Fibroblast of skin of left biceps (primary cell): ENCODE data around the gene CLSTN3.
"Not testable (repeated sequence)": the region's sequence is repeated elsewhere in the genome, so short reads cannot be mapped to it uniquely, and the experiment has no call there.

Experiments
- DNase-seq, 2 experiments: peaks; one replicate each; pipeline ENCODE4 v3.0.0-alpha.2; 2013; ENCODE audit warnings: low read depth in 2 of 2

Gene CLSTN3

DNA sequence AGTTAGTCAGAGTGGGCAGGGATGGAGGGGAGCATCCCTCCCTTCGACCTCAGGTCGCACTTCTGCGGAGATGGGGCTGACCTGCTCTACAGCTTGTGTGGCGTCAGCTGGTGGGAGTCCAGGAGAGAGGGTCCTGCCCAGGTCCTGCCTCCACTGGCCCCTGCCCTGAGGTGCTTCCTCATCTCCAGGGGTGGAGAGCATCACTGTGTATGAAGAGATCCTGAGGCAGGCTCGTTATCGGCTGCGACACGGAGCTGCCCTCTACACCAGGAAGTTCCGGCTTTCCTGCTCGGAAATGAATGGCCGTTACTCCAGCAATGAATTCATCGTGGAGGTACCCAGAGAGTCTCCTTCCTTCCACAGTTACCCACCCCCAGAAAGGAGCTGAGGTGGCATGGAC lies 20.2 kb downstream of the CLSTN3 start:
- DNase-seq = no peak

DNA sequence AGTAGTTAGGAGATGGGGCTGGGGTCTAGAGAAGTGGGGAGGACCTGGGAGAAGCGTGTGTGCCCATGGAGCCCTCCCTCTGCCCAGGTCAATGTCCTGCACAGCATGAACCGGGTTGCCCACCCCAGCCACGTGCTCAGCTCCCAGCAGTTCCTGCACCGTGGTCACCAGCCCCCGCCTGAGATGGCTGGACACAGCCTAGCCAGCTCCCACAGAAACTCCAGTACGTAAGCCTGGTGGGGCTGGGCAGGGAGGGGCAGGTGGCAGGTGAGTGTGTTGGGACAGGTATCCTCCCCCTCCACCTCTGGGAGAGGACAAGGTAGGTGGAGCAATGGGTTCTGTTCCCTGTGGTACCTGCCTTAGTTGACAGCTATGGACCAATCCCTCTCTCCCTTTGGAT lies 20.7 kb downstream of the CLSTN3 start:
- DNase-seq = no peak

DNA sequence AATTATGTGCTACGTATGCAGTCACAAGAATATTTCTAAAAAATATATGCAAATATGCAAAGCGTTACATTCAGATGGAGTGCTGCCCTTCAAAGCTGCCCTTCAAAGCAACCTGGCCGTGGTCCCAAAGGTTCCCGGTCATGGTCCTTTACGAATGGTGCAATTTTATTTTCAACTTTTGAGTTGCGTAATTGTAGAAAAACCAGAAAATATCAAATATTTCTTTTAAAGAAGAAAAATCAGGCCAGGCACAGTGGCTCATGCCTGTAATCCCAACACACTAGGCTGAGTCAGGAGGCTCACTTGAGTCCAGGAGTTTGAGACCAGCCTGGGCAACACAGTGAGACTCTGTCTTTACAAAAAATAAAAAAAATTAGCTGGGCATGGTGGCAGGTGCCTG lies 21.4 kb downstream of the CLSTN3 start:
- no peak for DNase-seq

DNA sequence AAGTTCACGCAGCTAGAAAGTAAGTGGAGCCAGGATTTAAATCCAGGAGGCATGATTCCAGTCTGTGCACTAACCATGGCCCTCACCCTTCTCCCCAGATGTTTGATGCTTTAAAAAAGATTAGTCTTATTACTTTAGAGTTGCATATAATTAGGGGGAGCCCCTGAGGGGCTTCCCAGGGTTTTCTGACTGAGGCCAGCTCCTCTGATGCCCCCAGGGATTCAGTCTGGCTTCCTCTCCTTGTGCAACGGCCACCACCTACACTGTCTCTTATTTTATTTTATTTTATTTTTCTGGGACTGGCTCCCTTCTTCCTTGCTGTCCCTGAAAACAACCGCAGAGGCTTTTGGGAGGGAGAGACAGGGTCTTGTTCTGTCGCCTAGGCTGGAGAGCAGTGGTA lies 22.6 kb downstream of the CLSTN3 start:
- DNase-seq = no peak

DNA sequence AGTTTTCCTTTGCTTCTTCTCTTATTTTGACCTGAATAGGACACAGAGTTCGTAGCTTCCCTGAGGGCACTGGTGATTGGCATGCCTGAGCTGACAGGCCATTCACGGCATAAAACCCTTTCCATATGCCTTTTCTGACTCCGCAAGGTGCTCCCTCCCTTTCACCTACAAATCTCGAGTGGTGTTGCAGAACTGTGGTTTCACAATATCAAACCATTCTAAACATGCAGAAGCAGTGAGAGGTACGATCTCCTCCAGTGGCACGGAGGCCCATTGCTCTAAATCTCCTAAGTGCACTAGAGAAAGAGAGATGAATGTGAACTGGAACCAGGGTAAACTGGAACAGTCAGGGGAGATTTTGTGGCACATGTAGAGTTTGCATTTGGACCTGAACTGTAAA lies 23.9 kb downstream of the CLSTN3 start:
- no peak for DNase-seq

DNA sequence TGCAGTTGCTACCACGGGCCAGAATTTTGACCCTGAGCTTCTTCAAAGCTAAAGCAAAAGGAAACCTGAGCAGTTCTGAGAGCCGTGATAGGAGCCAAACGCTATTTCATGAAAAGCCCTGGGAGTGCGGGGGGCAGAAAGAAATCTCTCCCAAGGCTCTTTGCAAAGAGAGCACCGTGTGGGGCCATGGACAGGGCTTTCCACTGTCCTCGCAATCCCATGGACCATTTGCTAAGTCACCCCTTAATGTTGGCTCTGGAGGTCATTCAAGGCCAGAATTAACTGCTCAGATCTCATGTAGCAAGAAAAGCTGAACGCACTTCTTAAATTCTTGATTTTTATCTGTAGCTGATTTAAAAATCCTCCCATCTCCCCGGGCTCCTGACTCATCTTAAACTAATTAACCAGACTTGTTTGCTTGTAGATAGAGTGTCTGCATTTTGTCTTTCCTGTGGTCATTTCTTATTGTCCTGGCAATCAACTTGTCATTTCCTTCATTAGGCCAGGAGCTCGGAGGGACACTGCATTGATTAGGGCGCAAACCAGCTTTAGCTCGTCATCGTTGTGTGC lies 24.8 kb downstream of the CLSTN3 start:
- DNase-seq = no peak

DNA sequence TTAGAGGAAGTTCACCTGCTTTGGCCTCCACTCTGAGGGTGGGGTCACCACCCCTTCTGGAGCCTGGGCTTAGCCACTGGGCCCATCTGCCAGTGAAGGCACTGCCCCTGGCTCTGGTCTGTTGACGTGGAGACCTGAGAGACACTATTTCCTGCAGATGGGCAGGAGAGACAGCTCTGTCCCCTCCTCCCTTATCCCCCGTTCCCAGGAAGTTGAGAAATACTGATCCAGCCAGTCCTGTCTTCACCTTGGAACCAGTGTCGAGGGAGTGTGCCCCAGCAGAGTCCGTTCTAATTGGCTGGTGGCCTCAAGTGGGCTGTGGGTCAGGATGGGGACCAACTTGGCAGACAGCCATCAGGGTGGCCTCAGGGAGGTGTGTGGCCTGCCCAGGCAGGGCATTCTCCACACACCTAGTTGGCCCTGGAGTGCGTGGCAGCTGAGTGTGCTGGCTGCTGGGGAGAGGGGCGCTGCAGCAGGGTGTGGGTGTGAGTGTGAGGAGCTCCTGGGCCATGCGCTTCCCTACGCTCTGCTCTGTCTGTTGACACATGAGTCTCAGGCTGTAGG lies 25.4 kb downstream of the CLSTN3 start:
- DNase-seq = no peak

DNA sequence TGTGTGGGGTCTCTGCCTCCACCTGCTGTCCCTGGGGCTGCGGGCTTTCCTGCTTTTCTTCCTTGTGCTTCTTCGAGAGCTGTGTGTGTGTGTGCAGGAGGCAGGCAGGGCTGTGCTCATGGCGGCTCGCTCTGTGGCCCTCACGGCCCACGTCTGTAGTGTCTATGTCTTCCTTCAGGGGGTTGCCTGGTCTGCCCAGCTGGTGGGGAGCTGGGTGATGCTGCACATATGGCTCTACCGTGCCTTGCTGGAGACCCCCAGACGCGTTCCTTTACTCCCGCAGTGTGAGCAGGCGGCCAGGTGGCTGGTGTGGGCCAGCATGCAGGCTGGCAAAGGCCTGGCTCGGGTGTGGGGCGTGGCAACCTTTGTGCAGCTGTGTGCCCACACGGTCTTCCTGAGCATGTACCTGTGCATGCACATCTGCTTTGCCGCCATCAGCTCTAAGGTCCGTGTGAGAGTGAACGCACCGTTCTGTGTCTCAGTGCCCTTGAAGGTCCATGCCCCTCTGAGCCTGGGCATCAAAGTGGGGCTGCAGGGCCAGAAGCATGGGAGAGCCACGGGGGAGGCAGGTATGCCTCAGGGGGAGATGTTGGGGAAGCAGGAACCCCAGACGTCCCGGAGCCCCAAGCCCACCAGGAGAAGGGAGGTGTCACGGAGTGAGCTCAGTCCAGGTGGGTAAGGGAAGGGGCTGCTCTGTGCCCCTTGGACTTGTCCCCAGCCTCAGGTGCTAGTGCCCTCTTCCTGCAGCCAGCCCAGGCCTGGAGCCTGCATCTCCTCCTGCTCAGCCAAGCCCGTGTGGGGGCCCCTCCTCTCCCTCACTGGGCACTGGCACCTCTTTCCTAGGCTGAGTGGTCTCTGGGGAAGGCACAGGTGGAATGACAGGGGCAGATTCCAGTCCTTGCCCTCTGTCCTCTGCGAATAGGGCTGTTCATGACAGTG lies 26.4 kb downstream of the CLSTN3 start:
- DNase-seq = no peak

DNA sequence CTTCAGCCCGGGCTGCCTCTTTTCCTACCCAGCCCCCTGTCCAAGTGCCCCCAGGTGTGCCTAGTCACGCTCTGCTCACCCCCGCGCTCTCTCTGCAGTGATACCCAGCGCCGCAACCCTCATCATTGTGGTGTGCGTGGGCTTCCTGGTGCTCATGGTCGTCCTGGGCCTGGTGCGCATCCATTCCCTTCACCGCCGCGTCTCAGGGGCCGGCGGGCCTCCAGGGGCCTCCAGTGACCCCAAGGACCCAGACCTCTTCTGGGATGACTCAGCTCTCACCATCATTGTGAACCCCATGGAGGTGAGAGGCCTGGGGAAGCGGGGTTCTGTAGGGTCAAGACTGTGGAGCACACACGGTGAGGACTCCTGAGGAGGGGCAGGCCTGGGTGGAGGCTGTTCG lies 27.2 kb downstream of the CLSTN3 start:
- no peak for DNase-seq

DNA sequence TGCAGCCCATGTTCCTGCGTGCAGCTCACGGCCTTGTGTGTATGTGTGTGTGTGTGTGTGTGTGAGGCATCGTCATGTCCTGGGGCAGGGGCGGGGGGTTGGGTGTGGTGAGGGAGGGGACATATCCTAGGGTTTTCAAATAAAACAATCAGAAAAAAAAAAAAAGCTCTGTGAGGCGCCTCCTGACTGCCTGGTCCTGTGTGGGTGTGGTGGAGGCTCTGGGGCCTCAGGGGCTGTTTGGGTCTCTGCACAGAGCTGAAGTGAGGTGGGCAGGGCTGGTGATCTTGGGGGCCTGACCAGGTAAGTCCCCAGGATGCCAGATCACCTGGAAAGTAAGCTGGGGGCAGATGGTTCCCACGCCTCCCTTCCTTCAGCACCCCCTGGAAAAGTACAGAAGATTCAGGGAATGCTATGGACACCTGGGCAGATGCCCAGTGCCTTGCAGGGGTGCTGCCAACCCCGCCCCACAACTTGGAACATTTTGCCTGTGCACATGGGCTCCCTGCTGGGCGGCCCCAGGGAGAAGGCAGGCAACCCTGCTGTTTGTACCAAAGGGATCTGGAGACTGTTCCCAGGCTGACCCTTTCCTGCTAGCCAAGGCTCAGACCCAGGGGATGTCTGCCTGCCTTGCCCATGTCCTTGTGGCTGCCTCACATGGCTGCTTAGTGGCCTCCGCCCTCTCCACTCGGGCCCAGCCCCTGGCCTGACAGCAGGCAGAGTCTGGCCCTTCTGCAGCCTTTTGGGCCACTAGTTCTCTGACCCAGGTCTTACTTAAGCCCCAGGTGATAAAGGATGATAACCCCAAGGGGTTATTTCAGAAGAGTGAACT lies 28.8 kb downstream of the CLSTN3 start:
- DNase-seq = no peak

DNA sequence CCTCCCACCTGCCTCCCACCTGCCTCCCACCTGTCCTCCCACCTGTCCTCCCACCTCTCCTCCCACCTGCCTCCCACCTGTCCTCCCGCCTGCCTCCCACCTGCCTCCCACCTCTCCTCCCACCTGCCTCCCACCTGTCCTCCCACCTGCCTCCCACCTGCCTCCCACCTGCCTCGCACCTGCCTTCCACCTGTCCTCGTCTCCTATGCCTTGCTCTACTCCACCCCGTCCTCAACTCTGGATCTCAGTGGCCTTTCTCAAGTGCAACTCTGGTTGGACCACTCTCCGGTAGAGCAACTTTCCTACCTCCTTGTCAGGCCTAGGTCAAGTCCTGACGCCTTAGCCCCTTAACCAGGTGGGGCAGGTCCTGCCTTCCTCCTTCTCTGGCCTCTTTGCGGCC lies 30.0 kb downstream of the CLSTN3 start:
- DNase-seq = no peak

DNA sequence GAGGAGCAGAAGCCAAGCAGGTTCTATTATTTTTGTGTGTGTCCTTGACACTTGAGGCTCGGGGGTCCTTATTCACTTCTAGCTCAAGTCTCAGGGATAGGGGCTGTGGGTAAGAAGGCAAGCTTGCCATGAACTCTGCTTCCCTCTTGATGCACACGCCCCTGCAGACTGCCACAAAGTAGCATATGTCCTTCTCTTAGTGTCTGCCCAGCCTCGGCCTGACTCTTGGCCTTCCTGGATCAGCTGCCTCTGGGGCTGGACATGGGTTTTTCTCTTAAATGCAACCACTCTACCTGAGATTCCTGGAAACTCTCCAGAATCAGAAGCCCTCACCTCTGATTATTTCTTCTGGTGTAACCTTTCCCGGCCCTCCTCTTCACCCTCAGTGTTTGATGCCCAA lies 31.2 kb downstream of the CLSTN3 start:
- no peak for DNase-seq

DNA sequence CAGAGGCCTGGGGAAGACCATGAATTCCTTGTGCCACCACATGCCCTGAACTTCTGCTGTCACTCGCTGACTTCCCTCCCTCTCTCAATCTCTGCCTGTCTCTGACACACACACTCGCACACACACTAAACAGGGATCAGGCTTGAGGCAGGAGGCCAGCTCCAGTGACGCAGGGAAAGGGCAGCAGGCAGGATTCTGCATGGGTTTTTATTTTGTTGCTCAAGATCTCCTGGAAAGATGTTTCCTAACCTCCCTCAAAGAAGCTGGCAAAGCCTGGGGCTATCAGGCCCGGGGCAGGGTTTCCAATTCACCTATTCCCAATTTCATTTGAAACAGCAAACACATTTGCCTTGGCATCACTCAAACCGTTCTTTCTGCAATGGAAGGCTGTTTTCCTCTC lies 31.6 kb downstream of the CLSTN3 start:
- no peak for DNase-seq

DNA sequence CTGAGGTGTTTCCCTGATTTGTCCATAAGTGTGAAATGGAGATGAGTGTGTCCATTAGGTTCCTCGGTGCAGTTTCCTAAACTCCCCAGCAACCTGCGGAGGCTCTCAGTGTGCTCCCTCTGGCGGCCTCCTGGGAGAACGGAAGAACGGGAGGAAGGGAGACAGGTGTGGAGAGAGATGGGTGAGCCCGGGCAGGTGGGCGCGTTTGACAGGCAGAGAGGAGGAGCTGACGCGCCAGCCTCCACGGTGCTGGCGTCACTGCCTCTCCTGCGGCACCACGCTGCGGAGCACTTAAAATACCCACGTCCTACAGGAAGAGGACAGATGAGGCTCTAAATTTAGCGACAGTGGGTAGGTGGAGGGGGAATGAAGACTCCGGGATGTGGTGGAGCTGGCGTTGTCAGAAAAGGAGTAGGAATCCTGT lies 32.5 kb downstream of the CLSTN3 start:
- DNase-seq = no peak

DNA sequence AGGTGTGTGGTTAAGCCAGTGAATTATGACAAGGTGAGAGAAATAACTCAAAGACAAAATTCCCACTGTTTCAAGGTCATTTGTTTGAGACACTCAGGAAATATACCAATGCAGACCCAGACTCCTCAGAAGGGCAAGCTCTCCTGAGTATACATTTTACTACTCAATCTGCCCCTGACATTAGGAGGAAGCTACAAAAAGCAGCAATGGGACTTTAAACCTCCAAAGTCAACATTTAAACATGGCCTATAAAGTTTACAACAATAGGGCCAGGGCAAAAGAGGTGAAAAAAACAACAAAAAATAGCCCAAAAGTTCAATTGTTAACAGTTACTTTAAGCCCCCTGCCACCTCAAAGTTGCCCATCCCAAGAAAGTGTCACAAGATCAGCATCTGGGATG lies 39.8 kb downstream of the CLSTN3 start:
- no peak for DNase-seq

DNA sequence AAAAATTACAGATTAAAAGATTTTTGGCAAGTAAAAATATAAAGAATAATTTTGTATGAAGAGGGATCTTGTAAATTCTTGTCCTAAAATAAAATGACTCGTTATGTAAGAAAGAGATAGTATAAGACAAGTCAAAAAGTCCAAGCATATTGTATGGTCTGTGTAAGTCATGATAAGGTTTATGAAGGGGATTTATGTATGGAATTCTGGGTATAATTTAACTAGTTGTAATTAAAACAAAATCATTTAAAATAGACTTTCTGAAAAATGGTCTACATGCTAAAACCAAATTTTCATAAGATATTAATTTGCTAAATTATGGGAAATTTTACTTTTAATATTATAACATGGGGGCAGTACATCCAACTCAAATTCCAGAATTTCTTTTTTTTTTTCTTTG lies 41.7 kb downstream of the CLSTN3 start:
- no peak for DNase-seq

DNA sequence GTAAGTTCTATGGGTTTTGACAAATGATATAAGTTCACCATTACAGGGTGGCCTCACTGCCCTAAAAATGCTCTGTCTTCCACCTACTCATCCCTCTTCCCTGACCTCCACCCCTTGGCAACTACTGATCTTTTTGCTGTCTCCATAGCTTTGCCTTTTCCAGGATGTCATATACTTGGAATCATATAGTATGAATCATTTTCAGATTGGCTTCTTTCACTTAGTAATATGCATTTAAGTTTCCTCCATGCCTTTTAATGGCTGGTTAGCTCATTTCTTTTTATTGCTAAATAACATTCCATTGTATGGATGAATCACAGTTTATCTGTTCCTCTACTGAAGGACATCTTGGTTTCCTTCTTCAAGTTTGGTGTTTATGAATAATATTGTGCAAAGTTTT lies 45.3 kb downstream of the CLSTN3 start:
- DNase-seq = peak; percentile 2 to 15

DNA sequence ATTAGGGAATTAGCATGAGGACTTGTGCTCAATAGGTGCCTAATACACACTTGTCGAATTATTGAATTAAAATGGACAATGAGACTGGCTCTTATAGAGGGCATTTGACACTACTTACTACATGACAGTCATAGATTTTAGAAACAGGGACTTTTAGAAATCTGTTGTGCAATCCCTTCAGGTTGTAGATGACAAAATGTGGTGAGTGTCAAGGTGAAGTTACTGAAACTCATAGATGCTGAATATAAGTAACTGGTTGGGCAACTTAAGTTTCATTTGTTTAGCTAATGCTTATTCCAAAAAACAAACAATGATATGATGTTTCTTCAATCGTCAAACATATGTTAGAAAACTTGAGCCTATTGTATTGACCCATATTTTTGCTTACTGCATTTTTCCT lies 46.4 kb downstream of the CLSTN3 start:
- DNase-seq = no peak

DNA sequence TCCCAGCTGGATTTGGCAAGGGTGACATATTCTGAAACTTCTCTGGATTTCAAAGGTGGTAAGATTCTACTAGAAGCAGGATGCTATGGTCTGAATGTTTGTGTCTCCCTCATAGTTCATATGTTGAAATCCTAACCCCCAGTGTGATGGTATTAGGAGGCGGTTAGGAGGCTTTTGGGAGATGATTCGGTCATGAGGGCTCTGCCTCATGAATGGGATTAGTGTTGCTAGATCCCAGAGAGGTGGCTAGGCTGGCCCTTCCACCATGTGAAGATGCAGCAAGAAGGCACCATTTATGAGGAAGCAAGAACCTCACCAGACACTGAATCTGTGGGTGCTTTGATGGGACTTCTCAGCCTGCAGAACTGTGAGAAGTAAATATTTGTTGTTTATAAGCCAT lies 48.3 kb downstream of the CLSTN3 start:
- no peak for DNase-seq

DNA sequence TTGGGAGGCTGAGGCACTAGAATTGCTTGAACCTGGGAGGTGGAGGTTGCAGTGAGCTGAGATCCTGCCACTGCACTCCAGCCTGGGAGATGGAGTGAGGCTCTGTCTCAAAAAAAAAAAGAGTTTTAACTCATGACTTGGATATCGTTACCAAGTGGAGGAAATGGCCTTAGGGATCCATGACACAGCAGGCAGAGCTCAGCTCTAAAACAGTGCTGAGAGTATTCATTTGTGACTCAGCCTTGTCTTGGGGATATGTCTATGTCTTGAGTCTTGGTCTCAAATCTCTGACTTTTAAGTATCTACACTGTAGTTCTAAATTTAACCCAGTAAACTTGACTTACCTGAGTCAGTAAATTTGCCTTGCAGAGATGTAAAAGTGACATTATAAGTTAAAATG lies 50.5 kb downstream of the CLSTN3 start:
- no peak for DNase-seq

DNA sequence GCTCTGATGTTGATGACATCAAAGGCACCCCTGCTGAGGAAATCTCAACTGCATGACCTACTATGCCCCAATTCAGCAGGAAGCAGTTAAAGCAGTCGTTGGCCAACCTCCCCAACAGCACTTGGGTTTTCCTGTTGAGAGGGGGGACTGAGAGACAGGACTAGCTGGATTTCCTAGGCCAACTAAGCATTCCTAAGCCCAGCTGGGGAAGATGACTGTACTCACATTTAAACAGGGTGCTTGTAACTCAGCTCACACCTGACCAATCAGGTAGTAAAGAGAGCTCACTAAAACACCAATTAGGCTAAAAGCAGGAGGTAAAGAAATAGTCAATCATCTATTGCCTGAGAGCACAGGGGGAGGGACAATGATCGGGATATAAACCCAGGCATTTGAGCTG lies 55.9 kb downstream of the CLSTN3 start:
- not testable (repeated sequence) for DNase-seq
